Astrocyte of the cerebellum (primary cell): ENCODE results near the gene LEMD1.
"Not testable (repeated sequence)": the region's sequence is repeated elsewhere in the genome, so short reads cannot be mapped to it uniquely, and the experiment has no call there.

Source experiments
- DNase-seq: peaks from one replicate; pipeline ENCODE4 v3.0.0-alpha.2; 2011; ENCODE audit warnings: low read depth
- H3K4me3 ChIP-seq: 2 replicates; pipeline ENCODE4 v1.5.1; 2011; ENCODE audit warnings: mild to moderate bottlenecking, low read depth, low read length, moderate library complexity
- CTCF ChIP-seq: IDR thresholded peaks from 2 replicates; pipeline ENCODE4 v1.5.1; 2012; ENCODE audit warnings: low read length, low read depth, moderate library complexity, mild to moderate bottlenecking; ENCODE audit errors: missing control alignments
- in situ Hi-C: cut with HindIII; loops from 2 replicates; pipeline ENCODE4 v1.10.0; 2017; ENCODE audit warnings: low sequenced_read_pairs

LEMD1 gene

GRCh38 chr1:205370780-205371179 is 51.1 kb downstream of the LEMD1 start:
- H3K4me3 ChIP-seq = no peak overlapping the region
- TF ChIP-seq CTCF = no peak
- in situ Hi-C loops = loop anchor here (5.0 kb wide), 1 partner anchor 107 kb away; no protein-coding TSS in a partner anchor
- no peak for DNase-seq

- no peak overlapping the region for H3K4me3 ChIP-seq
- DNase-seq = no peak
- in situ Hi-C loops = loop anchor here (5.0 kb wide), 1 partner anchor 108 kb away; no protein-coding TSS in a partner anchor
- no peak for TF ChIP-seq CTCF
Observed at GRCh38 chr1:205369701-205370123, 52.1 kb downstream of the LEMD1 start.

- no peak for DNase-seq
- no peak overlapping the region for H3K4me3 ChIP-seq
- in situ Hi-C loops = no loop called here
- no peak for TF ChIP-seq CTCF
Observed at GRCh38 chr1:205368478-205368877, 53.4 kb downstream of the LEMD1 start.

- in situ Hi-C loops = no loop called here
- no peak overlapping the region for H3K4me3 ChIP-seq
- no peak for TF ChIP-seq CTCF
- DNase-seq = no peak
Observed at GRCh38 chr1:205365945-205366463, 55.9 kb downstream of the LEMD1 start.

- DNase-seq, H3K4me3 ChIP-seq, in situ Hi-C loops: not testable (repeated sequence)
Observed at GRCh38 chr1:205365086-205365485, 56.8 kb downstream of the LEMD1 start.

- no peak overlapping the region for H3K4me3 ChIP-seq
- in situ Hi-C loops = no loop called here
- no peak for DNase-seq
- no peak for TF ChIP-seq CTCF
Observed at GRCh38 chr1:205360891-205361290, 61.0 kb downstream of the LEMD1 start.

- no peak for DNase-seq
- TF ChIP-seq CTCF = no peak
Observed at GRCh38 chr1:205359771-205360565, 61.9 kb downstream of the LEMD1 start.

More at GRCh38 chr1:205359771-205360565, 61.9 kb downstream of the LEMD1 start:
- no peak overlapping the region for H3K4me3 ChIP-seq
- in situ Hi-C loops = no loop called here
